Activated CD4-positive, alpha-beta T cell treated with anti-CD3 and anti-CD28 coated beads, Interleukin-2, amount 50 U/mL, for 4 hours (primary cell): ENCODE data around the gene SEMA4C.
"Not testable (repeated sequence)": the region's sequence is repeated elsewhere in the genome, so short reads cannot be mapped to it uniquely, and the experiment has no call there.

ENCODE experiments used
- DNase-seq, 2 experiments: peaks; one replicate each; pipeline ENCODE4 v3.0.0-alpha.2; 2020

The SEMA4C gene

GRCh38 chr2:96864343-96865091 is 5.4 kb downstream of the SEMA4C start:
- no peak for DNase-seq

GRCh38 chr2:96863575-96864342 is 6.1 kb downstream of the SEMA4C start:
- DNase-seq: no peak

GRCh38 chr2:96863056-96863455 is 6.8 kb downstream of the SEMA4C start:
- not testable (repeated sequence) for DNase-seq

GRCh38 chr2:96861074-96861473 is 8.8 kb downstream of the SEMA4C start:
- DNase-seq: no peak

- DNase-seq: peak; percentile 43 to 51
These were observed 9.5 kb downstream of the SEMA4C start for GRCh38 chr2:96860065-96861029.

- no peak for DNase-seq
These were observed 10.2 kb downstream of the SEMA4C start for GRCh38 chr2:96859681-96860064.

- DNase-seq: no peak
These were observed 10.7 kb downstream of the SEMA4C start for GRCh38 chr2:96859099-96859649.

GRCh38 chr2:96857667-96858372 is 12.1 kb downstream of the SEMA4C start, which contains the start of gene ANKRD39:
ANKRD39 (minus strand) TSS chr2:96858016; CDS start chr2:96857987, 29 bp downstream.
- DNase-seq: peak; percentile 96 to 97

GRCh38 chr2:96856776-96857666 is 12.9 kb downstream of the SEMA4C start:
- DNase-seq: no peak

- no peak for DNase-seq
These were observed 16.6 kb downstream of the SEMA4C start for GRCh38 chr2:96853321-96853720.

GRCh38 chr2:96852667-96853066 is 17.2 kb downstream of the SEMA4C start:
- DNase-seq: no peak

- DNase-seq: no peak
These were observed 21.6 kb downstream of the SEMA4C start for GRCh38 chr2:96848264-96848663.

- DNase-seq: no peak
These were observed 22.3 kb downstream of the SEMA4C start for GRCh38 chr2:96847586-96847985.

GRCh38 chr2:96846825-96847224 is 23.1 kb downstream of the SEMA4C start:
- DNase-seq: no peak

GRCh38 chr2:96844405-96844808 is 25.5 kb downstream of the SEMA4C start:
- DNase-seq: no peak

- no peak for DNase-seq
These were observed 26.2 kb downstream of the SEMA4C start, which contains the start of gene ANKRD23 for GRCh38 chr2:96843538-96844268. ANKRD23 (minus strand) TSS chr2:96844021; CDS start chr2:96843992, 29 bp downstream.

GRCh38 chr2:96842600-96842999 is 27.3 kb downstream of the SEMA4C start:
- no peak for DNase-seq

GRCh38 chr2:96841701-96842495 is 28.0 kb downstream of the SEMA4C start:
- no peak for DNase-seq
